ENCODE measurements around the gene SLC9A3.

SLC9A3 gene

GRCh38 chr5:473551-474192, 50.6 kb downstream of the SLC9A3 start:
- no peaks in the 10 kb centered on the region for H3K9me3 ChIP-seq (ENCODE audit: insufficient read depth, low read length, severe bottlenecking)
- no peaks in the 10 kb centered on the region for H3K27me3 ChIP-seq (ENCODE audit: insufficient read depth, low read length, poor library complexity)
- peak; percentile 47 for DNase-seq
- peaks cover 22% of the 10 kb centered on the region for H3K36me3 ChIP-seq (ENCODE audit: insufficient read depth, low read length)
- H3K4me2 ChIP-seq (ENCODE audit: insufficient read depth, low read length), result peak overlapping the region; percentile 97
- peaks cover 34% of the 10 kb centered on the region for H3K4me1 ChIP-seq (ENCODE audit: insufficient read depth, low read length)
- peaks cover 35% of the 10 kb centered on the region for H3K79me2 ChIP-seq (ENCODE audit: insufficient read depth, low read length)
- H3K27ac ChIP-seq (ENCODE audit: low read length), result peak overlapping the region; percentile 54
- H3K4me3 ChIP-seq (ENCODE audit: low read depth in 1 of 2, low read length in 2 of 2), result peak overlapping the region; percentile 73 to 75
- TF ChIP-seq CTCF (IDR thresholded peaks at IDR 0.05; ENCODE audit: borderline replicate concordance, extremely low read depth, low read length, poor library complexity, severe bottlenecking) (no peak), EZH2 (IDR thresholded peaks at IDR 0.05; ENCODE audit: borderline replicate concordance, low read depth, low read length, severe bottlenecking) (no peak)
- H3K9ac ChIP-seq (ENCODE audit: low read depth, low read length), result peak overlapping the region; percentile 95
- H2AFZ ChIP-seq (ENCODE audit: low read depth, low read length), result peak overlapping the region; percentile 68
- peaks cover 34% of the 10 kb centered on the region for H4K20me1 ChIP-seq (ENCODE audit: insufficient read depth, low read length)
- ATAC-seq (ENCODE audit: insufficient read depth, low read depth), result peak; percentile 34

GRCh38 chr5:472656-473550, 51.3 kb downstream of the SLC9A3 start:
- Histone ChIP-seq H3K36me3 (ENCODE audit: insufficient read depth, low read length) (peaks cover 22% of the 10 kb centered on the region), H3K79me2 (ENCODE audit: insufficient read depth, low read length) (peaks cover 35% of the 10 kb centered on the region), H3K4me2 (ENCODE audit: insufficient read depth, low read length) (peak overlapping the region; percentile 97), H3K4me1 (ENCODE audit: insufficient read depth, low read length) (peaks cover 34% of the 10 kb centered on the region), H4K20me1 (ENCODE audit: insufficient read depth, low read length) (peaks cover 34% of the 10 kb centered on the region), H3K9me3 (ENCODE audit: insufficient read depth, low read length, severe bottlenecking) (no peaks in the 10 kb centered on the region), H3K27me3 (ENCODE audit: insufficient read depth, low read length, poor library complexity) (no peaks in the 10 kb centered on the region), H3K4me3 (ENCODE audit: low read depth in 1 of 2, low read length in 2 of 2) (peak overlapping the region; percentile 73 to 84), H3K27ac (ENCODE audit: low read length) (peak overlapping the region; percentile 94), H2AFZ (ENCODE audit: low read depth, low read length) (peak overlapping the region; percentile 94), H3K9ac (ENCODE audit: low read depth, low read length) (peak overlapping the region; percentile 100)
- peak; percentile 72 for ATAC-seq (ENCODE audit: insufficient read depth, low read depth)
- no peak for TF ChIP-seq EZH2 (IDR thresholded peaks at IDR 0.05; ENCODE audit: borderline replicate concordance, low read depth, low read length, severe bottlenecking)
- TF ChIP-seq CTCF (IDR thresholded peaks at IDR 0.05; ENCODE audit: borderline replicate concordance, extremely low read depth, low read length, poor library complexity, severe bottlenecking), result no peak
- DNase-seq, result peak; percentile 88

- peak overlapping the region; percentile 73 to 84 for H3K4me3 ChIP-seq (ENCODE audit: low read depth in 1 of 2, low read length in 2 of 2)
- TF ChIP-seq EZH2 (IDR thresholded peaks at IDR 0.05; ENCODE audit: borderline replicate concordance, low read depth, low read length, severe bottlenecking) (no peak), CTCF (IDR thresholded peaks at IDR 0.05; ENCODE audit: borderline replicate concordance, extremely low read depth, low read length, poor library complexity, severe bottlenecking) (no peak)
- H3K36me3 ChIP-seq (ENCODE audit: insufficient read depth, low read length), result peaks cover 22% of the 10 kb centered on the region
- H2AFZ ChIP-seq (ENCODE audit: low read depth, low read length), result peak overlapping the region; percentile 94
- peak overlapping the region; percentile 100 for H3K9ac ChIP-seq (ENCODE audit: low read depth, low read length)
- H3K4me1 ChIP-seq (ENCODE audit: insufficient read depth, low read length), result peaks cover 34% of the 10 kb centered on the region
- peaks cover 35% of the 10 kb centered on the region for H3K79me2 ChIP-seq (ENCODE audit: insufficient read depth, low read length)
- no peaks in the 10 kb centered on the region for H3K9me3 ChIP-seq (ENCODE audit: insufficient read depth, low read length, severe bottlenecking)
- peak overlapping the region; percentile 89 for H3K4me2 ChIP-seq (ENCODE audit: insufficient read depth, low read length)
- H3K27ac ChIP-seq (ENCODE audit: low read length), result peak overlapping the region; percentile 94
- ATAC-seq (ENCODE audit: insufficient read depth, low read depth) (peak; percentile 18), DNase-seq (peak; percentile 20)
- peaks cover 26% of the 10 kb centered on the region for H4K20me1 ChIP-seq (ENCODE audit: insufficient read depth, low read length)
- H3K27me3 ChIP-seq (ENCODE audit: insufficient read depth, low read length, poor library complexity), result no peaks in the 10 kb centered on the region
These were observed 52.1 kb downstream of the SLC9A3 start for GRCh38 chr5:472076-472655.

Measured in DND-41 (cell line).